ENCODE data around the gene HOMER1.
A peak's percentile ranks its signal among the peaks of the same experiment; 100 is the strongest.

The HOMER1 gene, protein sequence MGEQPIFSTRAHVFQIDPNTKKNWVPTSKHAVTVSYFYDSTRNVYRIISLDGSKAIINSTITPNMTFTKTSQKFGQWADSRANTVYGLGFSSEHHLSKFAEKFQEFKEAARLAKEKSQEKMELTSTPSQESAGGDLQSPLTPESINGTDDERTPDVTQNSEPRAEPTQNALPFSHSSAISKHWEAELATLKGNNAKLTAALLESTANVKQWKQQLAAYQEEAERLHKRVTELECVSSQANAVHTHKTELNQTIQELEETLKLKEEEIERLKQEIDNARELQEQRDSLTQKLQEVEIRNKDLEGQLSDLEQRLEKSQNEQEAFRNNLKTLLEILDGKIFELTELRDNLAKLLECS

DNA sequence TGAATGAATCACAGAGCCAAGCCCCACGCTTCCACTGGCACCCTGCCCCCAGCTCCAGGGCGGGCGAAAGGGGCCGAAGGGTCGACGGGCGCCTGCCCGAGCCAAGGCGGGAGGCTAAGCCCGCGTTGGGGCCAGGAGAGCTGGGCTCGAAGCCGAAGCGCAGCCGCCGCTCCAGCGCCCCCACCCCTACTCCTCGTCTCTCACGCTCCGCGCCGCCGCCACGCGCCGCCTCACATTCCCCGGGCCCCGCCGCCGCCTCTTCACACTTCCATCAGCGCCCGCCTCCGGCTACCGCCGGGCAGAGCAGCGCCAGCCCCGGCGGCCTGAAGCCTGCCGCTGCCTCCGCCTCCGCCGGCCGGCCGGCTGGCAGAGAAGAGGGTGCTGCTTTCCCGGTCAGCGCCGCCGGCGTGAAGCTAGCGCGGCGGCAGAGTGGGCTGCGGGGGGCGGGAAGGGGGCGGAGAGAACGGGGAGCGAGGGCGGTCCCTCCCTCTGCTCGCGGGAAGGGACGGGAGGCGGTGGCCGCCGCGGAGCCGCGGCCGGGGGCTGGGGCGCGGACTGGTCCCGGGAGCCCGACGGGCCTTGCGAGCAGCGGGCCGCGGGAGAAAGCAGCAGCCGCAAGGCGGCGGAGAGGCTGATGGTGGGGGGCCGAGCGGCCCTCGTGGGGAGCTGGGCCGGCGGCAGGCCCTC lies at the start of gene HOMER1:
TSS of gene HOMER1 (minus strand) at position 431 of the 687 bp plus-strand sequence. CDS start 1,360 bp downstream, outside the sequence.
- DNase-seq = peak; percentile 67

DNA sequence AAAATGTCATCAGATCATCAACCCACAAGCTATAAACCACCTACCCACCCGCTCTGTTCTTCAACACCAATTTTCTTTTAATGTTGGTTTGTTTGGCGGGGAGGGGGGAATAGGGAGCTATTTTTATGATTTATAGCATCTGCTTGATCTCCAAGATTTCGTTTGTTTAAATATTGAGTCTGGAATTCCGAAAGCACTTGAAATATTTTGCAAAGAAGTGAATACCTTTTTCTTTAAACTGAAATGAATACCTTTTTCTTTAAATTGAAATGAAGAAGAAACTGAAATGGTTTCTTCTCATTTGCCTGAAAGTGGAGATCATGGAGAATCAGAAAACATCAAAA lies 49.3 kb upstream of the HOMER1 start:
- DNase-seq = no peak

DNA sequence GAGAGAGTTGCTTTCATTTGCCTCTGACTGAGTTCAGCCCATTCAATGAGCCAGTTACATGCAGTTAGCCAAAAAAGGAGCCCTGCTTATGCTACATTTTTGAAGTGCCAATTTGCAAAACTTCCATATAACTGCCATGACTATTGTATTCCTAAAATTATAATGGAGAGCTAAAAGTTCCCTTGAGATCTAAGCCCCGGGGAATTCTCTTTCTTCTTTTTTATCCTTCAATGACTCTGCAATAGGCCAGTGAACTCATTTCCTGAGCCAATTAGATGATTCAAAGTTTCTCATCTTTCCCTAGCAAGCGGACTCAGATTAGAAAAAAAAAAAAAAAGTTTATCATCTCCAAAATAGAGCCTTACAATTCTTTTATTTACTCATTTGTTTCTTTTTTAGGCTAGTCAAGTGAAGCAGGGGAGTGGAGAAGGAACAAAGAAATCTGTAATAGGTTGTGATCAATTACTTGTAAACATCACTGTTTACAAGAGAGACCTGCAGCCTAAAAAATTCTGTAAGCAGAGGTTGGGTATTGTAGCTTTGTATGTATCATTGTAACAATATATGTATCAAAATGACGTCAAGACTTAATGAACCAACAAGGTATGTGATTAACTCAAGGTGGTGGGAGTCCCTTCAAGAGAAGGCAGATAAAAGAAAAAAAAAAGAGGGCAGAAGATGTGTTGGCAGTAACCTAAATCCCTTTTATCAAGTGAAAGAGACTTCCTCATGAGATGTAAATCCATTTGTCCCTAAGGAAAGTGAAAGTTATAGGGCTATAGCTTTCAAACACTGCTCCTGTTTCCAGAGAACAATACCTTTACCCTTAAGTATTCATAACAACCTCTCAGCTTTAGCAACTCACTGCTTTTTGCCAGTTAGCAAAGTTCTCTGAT lies 48.7 kb upstream of the HOMER1 start:
- DNase-seq = no peak

DNA sequence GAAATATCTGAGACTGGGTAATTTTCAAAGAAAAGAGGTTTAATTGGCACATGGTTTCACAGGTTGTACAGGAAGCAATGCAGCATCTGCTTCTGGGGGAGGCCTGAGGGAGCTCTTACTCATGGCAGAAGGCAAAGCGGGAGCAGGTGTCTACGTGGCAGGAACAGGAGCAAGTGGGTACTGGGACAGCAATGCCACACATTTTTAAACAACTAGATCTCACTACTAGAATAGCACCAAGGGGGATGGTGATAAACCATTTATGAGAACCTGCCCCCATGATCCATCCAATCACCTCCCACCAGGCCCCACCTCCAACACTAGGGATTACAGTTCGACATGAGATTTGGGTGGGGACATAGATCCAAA lies 47.6 kb upstream of the HOMER1 start:
- no peak for DNase-seq

DNA sequence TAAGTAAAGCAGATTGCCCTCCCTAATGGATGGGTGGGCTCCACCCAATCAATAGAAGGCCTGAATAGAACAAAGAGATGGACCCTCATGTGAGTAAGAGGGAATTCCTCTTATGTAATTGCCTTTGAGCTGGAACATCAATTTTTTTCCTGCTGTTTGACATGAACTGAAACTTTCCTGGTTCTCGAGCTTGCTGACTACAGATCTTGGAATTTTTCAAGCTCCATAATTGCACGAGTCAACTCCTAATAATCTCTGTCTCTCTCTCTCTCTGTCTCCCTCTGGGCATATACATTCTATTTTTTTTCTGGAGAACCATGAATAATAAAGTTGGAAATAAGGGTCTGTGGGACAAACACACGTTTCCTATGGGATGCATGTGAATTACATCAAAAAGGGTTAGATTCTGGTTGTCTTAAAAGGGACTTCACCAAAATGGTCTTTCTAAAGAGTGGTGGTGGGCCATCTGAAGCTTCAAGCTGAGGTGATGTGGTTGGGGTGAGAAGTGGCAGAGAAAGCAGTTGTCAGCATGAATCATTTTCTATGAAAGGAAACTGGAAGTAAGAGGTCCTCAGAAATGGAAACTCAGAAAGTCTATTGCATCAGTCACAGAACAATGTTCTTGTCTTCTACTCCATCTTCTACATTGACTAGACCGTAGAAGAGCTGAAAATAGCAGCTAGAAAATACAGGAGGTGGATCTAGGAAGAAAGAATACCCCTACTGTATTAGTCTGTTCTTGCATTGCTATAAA lies 47.0 kb upstream of the HOMER1 start:
- DNase-seq = no peak

DNA sequence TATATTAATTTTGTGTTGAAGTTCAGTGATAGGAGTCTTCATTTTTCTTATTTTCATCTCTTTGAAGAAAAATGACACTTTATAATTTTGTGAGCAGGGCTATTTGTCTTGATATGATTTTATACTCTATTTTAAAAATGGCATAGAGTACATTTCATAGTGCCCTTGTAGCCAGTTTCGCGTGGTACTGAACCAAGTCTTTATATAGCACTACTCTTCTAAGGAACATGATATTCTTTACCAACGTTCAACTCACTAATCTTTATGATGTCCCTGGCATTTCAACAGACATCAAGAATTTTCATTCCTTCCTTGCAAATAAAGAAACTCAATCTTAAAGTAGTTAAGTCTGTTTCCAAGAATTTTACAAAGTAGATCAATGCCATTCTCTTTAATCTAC lies 41.5 kb upstream of the HOMER1 start:
- no peak for DNase-seq

DNA sequence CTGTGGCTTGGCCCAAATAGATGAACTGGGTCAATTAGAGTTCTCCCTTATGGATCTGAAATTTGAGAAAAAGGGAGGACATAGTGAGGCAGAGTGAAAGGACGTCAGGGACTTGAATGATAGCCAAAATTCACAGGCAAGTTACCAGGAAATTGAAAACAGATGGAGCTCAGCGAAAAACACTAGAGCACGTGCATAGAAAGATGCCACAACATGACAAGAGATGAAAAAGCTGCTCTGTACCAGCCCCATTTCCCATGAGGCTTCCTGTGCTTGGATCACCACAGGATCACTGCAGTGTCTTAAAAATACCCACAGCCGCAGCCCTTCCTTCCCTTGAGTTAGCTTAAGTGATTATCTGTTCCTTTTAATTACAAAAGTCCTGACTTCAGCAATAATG lies 39.0 kb upstream of the HOMER1 start:
- DNase-seq = no peak

DNA sequence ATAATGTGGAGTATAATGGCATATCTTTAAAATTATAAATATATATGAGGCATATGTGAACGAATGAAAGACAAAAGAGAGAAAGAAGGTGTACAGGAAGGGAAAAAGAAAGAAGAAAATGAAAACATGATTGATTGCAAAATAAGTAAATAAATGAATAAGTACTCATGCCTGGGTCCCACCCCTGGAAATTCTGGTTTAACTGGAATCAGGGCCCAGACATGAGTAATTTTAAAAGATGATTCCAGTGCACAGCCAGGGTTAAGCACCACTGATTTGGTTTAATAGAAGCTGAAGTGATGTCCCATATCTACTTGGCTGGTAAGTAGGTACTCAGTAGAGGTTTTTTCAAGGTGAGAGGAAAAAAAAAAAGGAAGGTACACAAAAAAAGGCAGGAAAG lies 34.0 kb upstream of the HOMER1 start:
- no peak for DNase-seq

DNA sequence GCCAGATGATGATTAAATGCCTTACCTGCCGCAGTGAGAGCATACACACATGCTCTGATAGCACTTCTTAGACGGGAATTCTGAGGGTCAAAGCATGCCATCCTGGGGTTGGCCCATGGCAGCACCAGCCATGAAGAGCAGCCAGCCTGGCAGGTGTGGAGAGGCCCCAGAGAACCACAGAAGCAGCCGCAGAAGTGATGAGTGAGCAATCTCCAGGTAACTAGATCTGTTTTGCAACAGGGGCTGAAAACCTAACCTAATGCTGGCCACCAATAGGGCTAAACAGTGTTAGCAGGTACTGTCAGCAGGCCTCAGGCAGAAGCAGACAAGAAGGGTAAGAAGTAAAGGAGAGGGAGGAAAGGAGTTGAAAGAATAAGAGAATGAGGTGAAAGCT lies 33.5 kb upstream of the HOMER1 start:
- DNase-seq = no peak

DNA sequence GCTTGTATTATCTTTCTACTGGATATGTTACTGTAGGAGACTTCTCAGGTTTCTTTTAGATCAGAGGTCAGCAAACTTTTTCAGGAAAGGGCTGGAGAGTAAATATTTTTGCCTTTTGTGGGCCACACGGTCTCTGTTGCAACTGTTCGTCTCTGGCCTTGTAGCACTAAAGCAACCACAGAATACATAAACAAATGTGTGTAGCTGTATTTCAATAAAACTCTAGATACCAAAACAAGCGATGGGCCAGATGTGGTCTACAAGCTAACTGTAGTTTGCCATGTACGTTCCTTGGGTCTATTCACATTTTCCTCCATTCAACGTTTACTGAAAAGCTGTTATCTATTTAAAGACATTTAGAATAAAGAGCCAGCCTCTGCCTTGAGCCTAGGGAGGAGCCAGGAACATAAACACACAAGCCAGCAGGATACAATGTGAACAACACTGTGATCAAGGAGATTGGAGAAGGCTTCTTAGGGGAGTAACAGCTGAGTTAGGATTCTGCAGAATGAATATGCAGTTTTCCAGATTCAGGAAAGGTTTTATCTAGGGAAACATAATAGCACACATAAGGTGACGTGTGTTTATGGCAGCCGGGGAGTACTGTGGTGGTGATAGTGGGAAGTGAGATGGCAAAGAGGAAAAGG lies 33.0 kb upstream of the HOMER1 start:
- no peak for DNase-seq

DNA sequence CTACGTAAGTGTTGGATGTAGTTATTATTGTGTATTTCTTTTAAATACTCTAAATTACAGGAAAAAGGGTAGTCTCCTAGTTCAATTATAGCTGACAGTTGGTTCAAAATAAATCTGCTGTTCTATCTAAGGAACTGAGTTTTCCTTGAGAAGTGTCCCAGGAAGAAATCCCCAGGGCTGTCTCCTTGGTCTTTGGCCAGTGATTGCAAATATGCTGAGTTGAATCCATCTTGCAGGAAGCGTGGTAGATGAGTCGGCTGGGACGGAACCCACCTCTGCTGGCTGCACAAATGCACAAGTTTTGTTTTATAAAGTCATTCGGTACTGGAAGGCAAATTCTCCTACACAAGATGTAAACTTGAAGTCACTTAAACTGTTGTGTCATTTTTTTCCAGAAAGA lies 30.2 kb upstream of the HOMER1 start:
- no peak for DNase-seq

DNA sequence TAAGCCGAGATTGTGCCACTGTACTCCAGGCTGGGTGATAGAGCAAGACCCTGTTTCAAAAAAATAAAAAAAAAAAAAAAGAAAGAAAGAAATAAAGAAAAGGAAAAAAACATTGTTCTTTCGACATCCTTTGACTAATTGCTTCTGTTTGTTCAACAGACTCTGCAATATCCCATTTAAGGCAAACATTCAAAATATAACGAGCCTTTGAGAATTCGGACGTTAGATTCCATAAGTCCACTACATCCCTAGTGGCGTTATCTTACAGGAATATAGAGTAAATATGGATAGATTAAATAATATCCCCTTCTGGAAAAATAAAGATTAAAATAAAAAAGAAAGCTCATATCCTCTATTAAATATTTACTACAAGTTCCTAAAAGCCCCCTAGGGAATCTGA lies 27.0 kb upstream of the HOMER1 start:
- no peak for DNase-seq

DNA sequence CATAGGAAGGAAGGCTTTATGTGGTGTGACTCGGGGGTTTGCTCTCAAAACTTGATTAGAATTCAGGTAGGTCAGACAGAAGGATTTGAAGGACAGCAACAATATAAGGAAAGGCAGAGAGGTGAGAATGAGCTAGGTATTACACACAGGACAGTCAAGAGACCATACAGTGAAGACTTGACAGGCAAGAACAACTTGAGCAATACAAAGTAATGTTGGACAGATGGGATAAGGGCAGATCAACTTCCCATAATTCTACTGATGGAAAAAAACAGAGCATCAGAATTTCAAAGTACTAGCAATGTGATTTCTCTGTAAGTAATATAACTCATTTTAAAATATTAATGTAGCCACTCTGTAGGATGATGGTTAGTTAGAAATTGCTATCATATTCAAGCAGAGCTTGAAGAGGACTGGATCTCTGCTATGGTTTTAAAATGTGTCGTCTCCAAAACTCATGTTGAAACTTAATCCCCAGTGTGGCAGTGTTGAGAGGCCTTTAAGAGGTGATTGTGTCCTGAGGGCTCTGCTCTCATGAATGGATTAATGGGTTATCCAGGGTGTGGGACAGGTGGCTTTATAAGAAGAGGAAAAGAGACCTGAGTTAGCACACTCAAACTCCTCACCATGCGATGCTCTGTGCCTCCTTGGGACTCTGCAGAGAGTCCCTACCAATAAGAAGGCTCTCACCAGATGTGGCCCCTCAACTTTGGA lies 22.4 kb upstream of the HOMER1 start:
- no peak for DNase-seq

DNA sequence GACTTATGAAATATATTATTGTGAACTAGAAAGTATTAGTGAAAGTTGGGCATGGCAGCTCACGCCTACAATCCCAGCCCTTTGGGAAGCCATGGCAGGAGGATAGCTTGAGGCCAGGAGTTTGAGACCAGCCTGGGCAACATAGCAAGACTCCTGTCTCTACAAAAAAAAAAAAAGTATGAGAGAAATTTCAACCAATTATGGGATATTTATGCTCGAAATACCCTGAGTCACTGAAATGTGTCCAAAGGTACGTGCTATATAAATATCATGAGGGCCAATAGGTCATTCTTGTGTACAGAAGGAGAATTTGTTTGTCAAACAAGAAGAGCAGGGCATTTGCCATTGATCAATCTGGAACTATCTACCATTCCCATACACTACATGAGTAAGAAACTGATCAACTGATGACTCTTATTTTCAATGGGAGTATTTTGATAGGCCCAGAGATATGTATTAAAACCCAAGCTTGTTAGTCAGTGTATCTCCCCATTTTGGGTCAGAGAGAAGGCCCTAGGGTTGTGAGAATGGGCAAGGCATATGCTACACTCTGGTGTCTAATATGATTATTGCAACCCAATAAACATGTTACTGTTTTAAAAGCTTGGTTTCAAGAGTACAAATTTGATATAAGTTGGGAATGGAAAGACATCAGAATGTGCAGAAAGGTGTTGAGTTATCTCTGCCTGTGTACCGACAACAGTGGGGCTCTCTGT lies 21.7 kb upstream of the HOMER1 start:
- no peak for DNase-seq

DNA sequence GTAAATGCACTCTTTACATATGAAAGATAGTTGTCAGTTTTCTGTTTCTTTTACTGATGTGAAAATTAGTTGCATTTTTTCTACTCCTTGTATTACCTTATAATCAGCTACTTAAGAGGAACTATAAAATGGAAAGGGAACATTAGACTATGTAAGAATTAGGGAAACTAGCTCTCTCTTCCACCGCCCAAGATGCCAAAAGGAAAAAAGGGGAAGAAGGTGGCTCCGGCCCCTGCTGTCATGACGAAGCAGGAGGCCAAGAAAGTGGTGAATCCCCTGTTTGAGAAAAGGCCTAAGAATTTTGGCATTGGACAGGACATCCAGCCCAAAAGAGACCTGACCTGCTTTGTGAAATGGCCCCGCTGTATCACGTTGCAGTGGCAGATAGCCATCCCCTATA lies 15.2 kb upstream of the HOMER1 start:
- no peak for DNase-seq

DNA sequence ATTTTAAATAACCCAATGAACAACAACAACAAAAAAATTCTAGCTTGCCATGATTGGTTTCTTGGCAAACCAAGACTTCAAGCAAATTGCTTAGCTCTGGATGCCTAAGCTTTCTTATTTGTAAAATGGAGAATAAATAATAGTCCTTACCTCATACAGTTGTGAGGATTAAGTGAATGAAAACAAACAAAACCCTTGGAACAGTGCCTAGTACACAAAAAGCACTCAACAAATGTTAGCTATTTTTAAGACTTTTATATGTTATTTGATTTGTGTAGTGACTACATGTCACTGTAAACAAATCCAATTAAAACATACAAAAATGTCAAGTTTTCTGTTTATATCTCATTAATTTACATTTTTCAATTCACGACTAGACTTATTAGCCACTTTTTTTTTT lies 13.5 kb upstream of the HOMER1 start:
- DNase-seq = no peak

DNA sequence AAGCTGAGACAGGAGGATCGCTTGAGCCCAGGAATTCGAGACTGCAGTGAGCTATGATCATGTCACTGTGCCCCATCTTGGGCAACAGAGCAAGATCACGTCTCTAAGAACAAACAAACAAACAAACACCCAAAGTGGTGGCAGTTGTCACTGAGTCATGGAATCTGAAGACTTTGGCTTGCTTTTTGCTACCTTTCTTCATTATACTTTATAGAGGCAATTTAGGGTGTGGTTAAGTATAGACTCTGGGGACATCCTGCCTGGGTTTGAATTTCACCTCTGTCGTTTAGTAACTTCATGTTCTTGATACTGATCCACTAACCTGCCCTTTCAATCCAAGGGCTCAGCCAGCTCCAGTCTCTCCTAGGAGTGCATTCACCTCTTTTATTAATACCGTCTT lies 13.0 kb upstream of the HOMER1 start:
- DNase-seq = no peak

DNA sequence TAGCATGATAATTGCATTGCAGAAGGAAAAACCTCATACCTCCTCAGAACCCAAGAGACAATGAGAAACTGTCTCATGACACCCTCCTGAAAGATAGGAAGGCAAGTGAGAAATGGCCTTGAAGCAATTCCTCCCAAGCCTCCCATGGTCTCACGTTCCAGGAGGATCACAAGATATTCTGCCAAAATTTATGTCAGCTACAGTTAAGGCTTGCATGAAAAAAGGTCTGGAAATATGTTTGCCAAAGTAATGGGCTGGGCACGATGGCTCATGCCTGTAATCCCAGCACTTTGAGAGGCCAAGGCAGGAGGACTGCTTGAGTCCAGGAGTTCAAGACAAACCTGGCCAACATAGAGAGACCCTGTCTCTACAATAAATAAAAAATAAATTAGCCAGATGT lies 12.6 kb upstream of the HOMER1 start:
- DNase-seq = no peak

DNA sequence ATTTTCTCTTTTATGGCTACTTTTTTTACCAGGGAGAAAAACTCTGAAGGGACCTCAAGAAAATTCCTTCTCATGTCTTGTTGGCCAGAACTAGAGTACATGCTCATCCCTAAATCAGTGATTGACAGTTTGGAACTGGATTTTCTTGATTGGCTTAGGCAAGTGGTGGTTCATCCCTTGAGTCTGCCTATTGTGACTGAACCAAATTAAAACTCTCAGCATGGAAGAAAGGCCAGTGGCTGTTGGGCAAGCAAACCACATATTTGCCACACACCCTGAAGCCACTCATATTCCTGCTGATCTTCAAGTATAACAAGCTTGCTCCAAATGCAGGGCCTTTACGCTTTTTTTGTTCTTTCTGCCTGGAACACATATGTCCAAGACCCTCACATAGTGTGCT lies 7.2 kb upstream of the HOMER1 start:
- no peak for DNase-seq

DNA sequence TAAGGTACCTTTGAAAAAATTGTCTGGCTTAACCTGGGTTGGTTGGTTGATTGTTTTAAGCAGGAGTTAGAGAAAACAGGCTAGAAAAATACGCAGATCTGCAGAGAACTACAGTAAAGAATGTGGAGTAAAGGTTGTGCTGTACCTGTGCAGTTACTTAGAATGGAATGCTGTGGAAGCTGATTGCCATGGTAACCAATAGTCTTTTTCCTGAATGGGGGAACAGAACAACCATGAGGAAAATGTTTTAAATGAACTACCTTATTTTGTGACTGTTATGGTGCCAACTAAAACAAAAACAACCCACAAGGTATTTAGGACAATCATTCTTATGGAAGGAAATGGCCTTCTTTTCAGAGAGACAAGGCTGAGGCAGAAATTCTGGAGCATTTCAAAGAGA lies 4.8 kb upstream of the HOMER1 start:
- no peak for DNase-seq

DNA sequence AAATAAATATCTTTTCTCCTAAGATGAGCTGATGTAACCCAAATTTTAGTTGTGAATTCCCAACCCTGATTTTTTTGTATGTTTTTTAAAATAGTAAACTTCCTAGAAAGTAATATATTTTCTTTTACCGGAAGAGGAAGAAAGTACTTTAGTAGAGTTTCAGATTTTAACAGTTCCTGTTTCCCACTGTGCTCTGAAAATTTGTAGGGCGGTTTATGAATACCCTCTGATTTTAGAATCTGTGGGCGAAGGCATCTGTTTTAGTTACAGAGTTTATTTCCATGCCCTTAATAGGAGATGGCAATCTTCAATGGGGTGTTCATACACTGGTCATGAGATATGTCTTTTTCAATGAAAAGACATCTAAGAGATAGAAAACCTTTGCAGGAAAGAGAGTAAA lies 3.7 kb upstream of the HOMER1 start:
- DNase-seq = no peak

All from NCI-H1105 (cell line).